Purkinje cell (primary cell): ENCODE results near the gene PLEKHF1. TPM values are rescaled to one million over a fixed set of nuclear protein-coding genes. Genes with fewer than 3 reads are reported as not detected.

ENCODE experiments used
- polyA plus RNA-seq: library from polyadenylated mRNA; unstranded; fragments of >200 nt; fragmentation: Nextera tagmentation; gene quantifications from 2 replicates; pipeline ENCODE4 v1.2.1, GENCODE V29; 2014

Gene PLEKHF1, protein sequence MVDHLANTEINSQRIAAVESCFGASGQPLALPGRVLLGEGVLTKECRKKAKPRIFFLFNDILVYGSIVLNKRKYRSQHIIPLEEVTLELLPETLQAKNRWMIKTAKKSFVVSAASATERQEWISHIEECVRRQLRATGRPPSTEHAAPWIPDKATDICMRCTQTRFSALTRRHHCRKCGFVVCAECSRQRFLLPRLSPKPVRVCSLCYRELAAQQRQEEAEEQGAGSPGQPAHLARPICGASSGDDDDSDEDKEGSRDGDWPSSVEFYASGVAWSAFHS
- polyA plus RNA-seq = not detected in 2 replicates

DNA sequence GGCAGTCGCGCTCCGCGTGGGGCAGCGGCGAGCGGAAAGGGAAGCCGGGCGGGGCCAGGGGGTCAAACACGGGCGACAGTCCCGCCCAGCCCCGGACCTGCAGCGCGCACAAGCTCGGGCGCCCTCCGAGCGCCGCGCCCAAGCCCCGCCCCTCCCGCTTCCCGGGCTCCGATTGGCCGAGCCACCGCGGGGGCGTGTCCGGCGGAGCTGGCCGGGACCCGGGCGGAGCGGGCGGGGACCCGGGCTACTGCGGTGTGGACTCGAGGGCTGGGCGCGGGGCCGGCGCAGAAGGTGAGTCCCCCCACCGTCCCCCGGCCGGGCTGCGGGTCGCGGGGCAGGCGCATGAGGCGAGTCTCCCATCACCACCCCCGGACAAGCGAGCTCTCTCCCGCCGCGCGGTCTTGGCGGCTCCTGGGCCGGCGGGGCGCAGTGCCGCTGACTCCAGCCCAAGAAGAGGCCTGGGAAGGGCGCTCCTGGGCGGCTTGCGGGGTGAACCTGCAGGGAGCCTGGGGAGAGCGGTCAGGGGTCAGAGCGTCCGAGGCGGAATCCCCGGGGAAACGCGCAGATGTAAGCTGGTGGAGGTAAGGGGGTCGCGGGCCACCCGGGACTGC lies at the start of gene PLEKHF1:
Gene PLEKHF1 (plus strand): TSS at position 247 of the 611 bp plus-strand sequence. CDS start 8,379 bp downstream, outside the sequence.

DNA sequence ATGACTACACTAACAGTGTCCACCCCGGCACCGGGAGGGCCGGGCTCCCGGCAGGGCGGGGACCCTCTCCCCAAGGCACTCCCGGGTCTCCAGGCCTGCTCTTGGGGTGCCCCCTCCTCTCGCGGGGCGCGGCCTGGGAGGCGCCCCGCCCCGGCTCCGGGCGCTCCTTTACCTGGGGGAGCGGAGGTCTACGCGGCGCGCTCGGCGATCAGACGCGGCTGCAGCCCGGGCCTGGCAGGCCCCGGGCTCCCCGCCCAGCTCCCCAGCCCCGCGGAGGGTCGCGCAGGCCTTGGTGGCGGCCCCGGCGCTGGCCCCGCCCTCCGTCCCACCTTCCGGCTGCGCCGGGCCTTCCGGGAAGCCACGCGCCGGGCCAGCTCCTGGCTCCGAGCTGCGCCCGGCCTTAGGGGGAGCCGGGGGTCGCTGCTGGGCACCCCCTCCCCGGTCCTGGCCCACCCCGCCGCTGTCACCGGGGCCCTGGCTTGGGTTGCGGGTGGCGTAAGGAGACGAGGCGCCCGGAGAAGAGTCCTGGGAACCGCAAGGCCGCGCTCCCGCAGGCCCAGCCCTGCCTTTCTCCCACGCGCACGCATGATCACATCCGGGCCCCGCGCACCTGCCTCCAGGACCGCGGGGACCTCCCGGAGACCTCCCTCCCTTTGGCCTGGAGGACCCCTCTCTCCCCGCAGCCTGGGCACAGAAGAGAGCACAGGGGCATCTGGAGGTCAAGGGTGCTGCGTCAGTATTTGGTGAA lies 49.9 kb downstream of the PLEKHF1 start, which contains the start of gene C19orf12:
Gene C19orf12 (minus strand): TSS at position 309 of the 748 bp plus-strand sequence. CDS start 6,848 bp downstream, outside the sequence.

Other genes starting within 250 kb of the PLEKHF1 start
- 2.0 and 7.3 TPM in 2 replicates for gene VSTM2B, start 139.5 kb upstream of the PLEKHF1 start, polyA plus RNA-seq
- gene POP4, start 59.2 kb upstream of the PLEKHF1 start, polyA plus RNA-seq = 75.2 and 81.9 TPM in 2 replicates
- 15.8 and 22.7 TPM in 2 replicates for gene C19orf12, start 49.8 kb downstream of the PLEKHF1 start, polyA plus RNA-seq
- gene CCNE1, start 146.5 kb downstream of the PLEKHF1 start, polyA plus RNA-seq = 6.7 and 7.4 TPM in 2 replicates